Prostate gland (tissue), 2 donors: ENCODE measurements around the gene CYP3A4. TPM values are rescaled to one million over a fixed set of nuclear protein-coding genes. Genes with fewer than 3 reads are reported as not detected.

Experiments
- DNase-seq: peaks from one replicate; pipeline ENCODE4 v3.0.0-alpha.2; 2019; ENCODE audit warnings: low spot score
- H3K27ac ChIP-seq, 2 donors: fragments of 200-600 bp; sonication (generic); 2 replicates each; pipeline ENCODE4 v1.5.1; 2017 to 2019
- H3K27me3 ChIP-seq: fragments of 200-600 bp; sonication (generic); replicated peaks from 2 replicates; pipeline ENCODE4 v1.5.1; 2019; ENCODE audit not compliant: insufficient read depth
- H3K36me3 ChIP-seq, 2 donors: fragments of 200-600 bp; sonication (generic); 1 replicate in 1 of 2; 2 replicates in 1 of 2; pipeline versions ENCODE4 v1.5.1 to v1.8.1; 2017 to 2019
- H3K4me1 ChIP-seq: fragments of 200-600 bp; sonication (generic); replicated peaks from 2 replicates; pipeline ENCODE4 v1.5.1; 2019
- H3K4me3 ChIP-seq, 2 donors: fragments of 200-600 bp; sonication (generic); 2 replicates each; pipeline ENCODE4 v1.5.1; 2017 to 2019
- H3K9me3 ChIP-seq: fragments of 200-600 bp; sonication (generic); 2 replicates; pipeline ENCODE4 v1.5.1; 2017
- CTCF ChIP-seq, 4 experiments: fragments of 200-600 bp in 2 of 4; fragments of 450-650 bp in 2 of 4; sonication (generic) in 2 of 4; IDR thresholded peaks; 1 replicate in 3 of 4; 2 replicates in 1 of 4; pipeline ENCODE4 v1.5.1; 2016 to 2019; ENCODE audit warnings: antibody characterized with exemption in 4 of 4, mild to moderate bottlenecking in 2 of 4, moderate library complexity in 2 of 4
- POLR2A ChIP-seq: fragments of 450-650 bp; IDR thresholded peaks from one replicate; pipeline ENCODE4 v1.6.1; 2016; ENCODE audit warnings: antibody characterized with exemption, mild to moderate bottlenecking
- POLR2AphosphoS5 ChIP-seq: sonication (generic); formaldehyde crosslinking; IDR thresholded peaks from one replicate; pipeline ENCODE4 v1.6.1; 2017; ENCODE audit warnings: antibody characterized with exemption
- WGBS: methylation state at CpG from one replicate; pipeline ENCODE4 v1.1.5; 2018; 5-methylcytosine and 5-hydroxymethylcytosine counted together
- intact Hi-C: fragments of 100-400 bp; cut with DNase I; formaldehyde crosslinking; loops from one replicate; pipeline ENCODE4 v1.14.2; 2022
- small RNA-seq, 2 donors: library from RNA; depleted of rRNA; stranded (forward); fragments of <200 nt; gene quantifications; one replicate each; pipeline ENCODE3, GENCODE V24; 2016
- total RNA-seq, 2 donors: library from RNA; depleted of rRNA; stranded (reverse); fragments of >200 nt; gene quantifications; one replicate each; pipeline ENCODE4 v1.1.0, GENCODE V29; 2016

Gene CYP3A4
- total RNA-seq, 2 donors from 2014 or later, result not detected

- no peaks in the 10 kb centered on the region for H3K27me3 ChIP-seq
- TF ChIP-seq POLR2A, result no peak
- no peak for TF ChIP-seq POLR2AphosphoS5
- no peak for TF ChIP-seq CTCF (IDR thresholded peaks at IDR 0.05)
- no peaks in the 10 kb centered on the region for H3K36me3 ChIP-seq
- H3K27ac ChIP-seq, result no peak overlapping the region
- intact Hi-C loops, result no loop called here
- no peak overlapping the region for H3K4me3 ChIP-seq
- DNase-seq, result no peak
- no peaks in the 10 kb centered on the region for H3K4me1 ChIP-seq
- H3K9me3 ChIP-seq, result no peaks in the 10 kb centered on the region
- WGBS, result 63% methylated on average over 1 of the region's 1 CpG
These were observed 76.9 kb downstream of the CYP3A4 start for GRCh38 chr7:99707096-99707495.

Small RNAs within 50 kb of the gene (small RNA-seq; reads per million reads assigned to genes)
- 0 reads per million in 2 donors for gene CYP3A137P

Other genes with a start within 250 kb of the CYP3A4 start
- gene FAM200A, start 232.1 kb downstream of the CYP3A4 start, total RNA-seq, result 10 to 100 TPM in 1 of 2 donors, 1 to 10 TPM in 1; 5.5 to 11.2 TPM
- 100 to 1,000 TPM in 1 of 2 donors, 10 to 100 TPM in 1; 79.7 to 112 TPM for gene ZNF655, start 225.5 kb downstream of the CYP3A4 start, total RNA-seq
- 10 to 100 TPM in 1 of 2 donors, not detected in 1; 23.5 TPM for gene TMEM225B, start 185.9 kb downstream of the CYP3A4 start, total RNA-seq
- gene ZSCAN25, start 167.2 kb downstream of the CYP3A4 start, total RNA-seq, result 10 to 100 TPM; 20.1 to 28.0 TPM
- 10 to 100 TPM; 80.5 to 88.9 TPM for gene CYP3A5, start 104.2 kb downstream of the CYP3A4 start, total RNA-seq
- not detected for gene CYP3A7, start 49.0 kb downstream of the CYP3A4 start, total RNA-seq
- gene CYP3A43, start 43.8 kb upstream of the CYP3A4 start, total RNA-seq, result 10 to 100 TPM in 1 of 2 donors, under 1 TPM in 1; 0.45 to 14.3 TPM
- gene OR2AE1, start 92.8 kb upstream of the CYP3A4 start, total RNA-seq, result not detected
- gene TRIM4, start 135.3 kb upstream of the CYP3A4 start, total RNA-seq, result 10 to 100 TPM; 61.0 to 72.8 TPM
- gene GJC3, start 145.4 kb upstream of the CYP3A4 start, total RNA-seq, result 1 to 10 TPM; 1.2 to 3.2 TPM
- gene AZGP1, start 191.8 kb upstream of the CYP3A4 start, total RNA-seq, result 1,000 to 10,000 TPM; 1,167 to 4,716 TPM
- gene ZKSCAN1, start 231.4 kb upstream of the CYP3A4 start, total RNA-seq, result 10 to 100 TPM; 75.8 to 86.5 TPM